GM23338 (cell line): ENCODE results near the gene SLC25A22. TPM values are rescaled to one million over a fixed set of nuclear protein-coding genes. Genes with fewer than 3 reads are reported as not detected.

Source experiments
- ATAC-seq: fragments of 200-7000 bp; cut with Tn5 transposase; 3 replicates; pipeline ENCODE4 v1.9.1; 2020
- DNase-seq: peaks from one replicate; pipeline ENCODE4 v3.0.0-alpha.2; 2015; ENCODE audit warnings: low spot score
- H2AFZ ChIP-seq: fragments of 200-600 bp; sonication (generic); 2 replicates; pipeline ENCODE4 v1.8.0; 2016; ENCODE audit warnings: antibody characterized with exemption, mild to moderate bottlenecking, moderate library complexity
- H3F3A ChIP-seq: fragments of 200-600 bp; sonication (generic); replicated peaks from 2 replicates; pipeline ENCODE4 v1.8.0; 2017; ENCODE audit warnings: antibody characterized with exemption, mixed run types, low read depth
- H3K27ac ChIP-seq: fragments of 200-600 bp; sonication (generic); 2 replicates; pipeline ENCODE4 v1.6.1; 2016; ENCODE audit warnings: low read depth
- H3K27me3 ChIP-seq: fragments of 200-600 bp; sonication (generic); 2 replicates; pipeline ENCODE4 v1.8.0; 2016; ENCODE audit warnings: mild to moderate bottlenecking, mixed run types, moderate library complexity; ENCODE audit not compliant: insufficient read depth
- H3K36me3 ChIP-seq: fragments of 200-600 bp; sonication (generic); 2 replicates; pipeline ENCODE4 v1.8.0; 2016; ENCODE audit warnings: mild to moderate bottlenecking; ENCODE audit not compliant: insufficient read depth
- H3K4me1 ChIP-seq: fragments of 200-600 bp; sonication (generic); 2 replicates; pipeline ENCODE4 v1.8.0; 2016; ENCODE audit warnings: mild to moderate bottlenecking, moderate library complexity; ENCODE audit not compliant: insufficient read depth
- H3K4me2 ChIP-seq: fragments of 200-600 bp; sonication (generic); 2 replicates; pipeline ENCODE4 v1.7.1; 2017; ENCODE audit warnings: mixed run types
- H3K4me3 ChIP-seq: fragments of 200-600 bp; sonication (generic); 2 replicates; pipeline ENCODE4 v1.6.1; 2016; ENCODE audit warnings: mixed run types
- H3K79me2 ChIP-seq: fragments of 200-600 bp; sonication (generic); replicated peaks from 2 replicates; pipeline ENCODE4 v1.8.0; 2017; ENCODE audit warnings: mild to moderate bottlenecking; ENCODE audit not compliant: insufficient read depth
- H3K9me2 ChIP-seq: fragments of 200-600 bp; sonication (generic); 2 replicates; pipeline ENCODE4 v1.8.0; 2017; ENCODE audit not compliant: insufficient read depth
- H4K20me1 ChIP-seq: fragments of 200-600 bp; sonication (generic); replicated peaks from 2 replicates; pipeline ENCODE4 v1.8.0; 2017; ENCODE audit warnings: mild to moderate bottlenecking; ENCODE audit not compliant: insufficient read depth
- H3K27ac Mint-ChIP-seq: 2 replicates; pipeline ENCODE4 v1.8.0; 2020; ENCODE audit warnings: inconsistent platforms, mild to moderate bottlenecking, moderate library complexity, mixed read lengths
- H3K27me3 Mint-ChIP-seq: 3 replicates; pipeline ENCODE4 v1.8.0; 2022; ENCODE audit warnings: low read depth, mild to moderate bottlenecking, moderate library complexity, mixed read lengths, inconsistent platforms; ENCODE audit not compliant: insufficient read depth, poor library complexity
- H3K36me3 Mint-ChIP-seq: 3 replicates; pipeline ENCODE4 v1.8.0; 2021; ENCODE audit warnings: low read depth, mild to moderate bottlenecking, inconsistent platforms, moderate library complexity, mixed read lengths
- H3K4me1 Mint-ChIP-seq: 3 replicates; pipeline ENCODE4 v1.8.0; 2020; ENCODE audit warnings: mild to moderate bottlenecking, inconsistent platforms, mixed read lengths
- H3K4me3 Mint-ChIP-seq: 3 replicates; pipeline ENCODE4 v1.8.0; 2021; ENCODE audit warnings: moderate library complexity, mild to moderate bottlenecking, inconsistent platforms, mixed read lengths
- H3K9me3 Mint-ChIP-seq: 3 replicates; pipeline ENCODE4 v1.8.0; 2020; ENCODE audit warnings: moderate library complexity, mild to moderate bottlenecking, inconsistent platforms, mixed read lengths
- CTCF ChIP-seq, 2 experiments: fragments of 200-600 bp in 1 of 2; sonication (generic) in 1 of 2; conservative IDR thresholded peaks; 2 replicates each; pipeline versions ENCODE4 v1.5.1 to v1.6.1; 2016 to 2017; ENCODE audit warnings: antibody characterized with exemption in 2 of 2, low read depth in 2 of 2, mild to moderate bottlenecking in 2 of 2, moderate library complexity in 1 of 2
- ETS1 ChIP-seq: IDR thresholded peaks from 2 replicates; pipeline ENCODE4 v1.6.1; 2016; ENCODE audit warnings: antibody characterized with exemption
- EZH2 ChIP-seq: fragments of 200-600 bp; sonication (generic); IDR thresholded peaks from one replicate; pipeline ENCODE4 v1.8.0; 2017; ENCODE audit warnings: antibody characterized with exemption, mild to moderate bottlenecking, low read depth; ENCODE audit not compliant: unreplicated experiment
- EZH2phosphoT487 ChIP-seq: fragments of 200-600 bp; sonication (generic); IDR thresholded peaks from one replicate; pipeline ENCODE4 v1.8.1; 2018; ENCODE audit warnings: antibody characterized with exemption; ENCODE audit not compliant: unreplicated experiment
- JUNB ChIP-seq: IDR thresholded peaks from one replicate; pipeline ENCODE4 v1.6.1; 2016; ENCODE audit warnings: antibody characterized with exemption; ENCODE audit not compliant: unreplicated experiment
- NANOG ChIP-seq: IDR thresholded peaks from 2 replicates; pipeline ENCODE4 v1.6.1; 2016; ENCODE audit warnings: antibody characterized with exemption, borderline replicate concordance
- POLR2AphosphoS5 ChIP-seq: IDR thresholded peaks from 2 replicates; pipeline ENCODE4 v1.6.1; 2016; ENCODE audit warnings: antibody characterized with exemption, low read depth
- STAT1 ChIP-seq: IDR thresholded peaks from one replicate; pipeline ENCODE4 v1.6.1; 2016; ENCODE audit warnings: antibody characterized with exemption; ENCODE audit not compliant: unreplicated experiment
- ZNF114 ChIP-seq: fragments of 250-450 bp; sonication (Bioruptor Pico); IDR thresholded peaks from 2 replicates; pipeline ENCODE4 v1.5.0; 2020; ENCODE audit warnings: mild to moderate bottlenecking, moderate library complexity
- ZNF331 ChIP-seq: fragments of 250-450 bp; sonication (Bioruptor Pico); IDR thresholded peaks from 2 replicates; pipeline ENCODE4 v1.5.0; 2020; ENCODE audit warnings: low read depth, mild to moderate bottlenecking, moderate library complexity
- ZNF462 ChIP-seq: fragments of 250-450 bp; sonication (Bioruptor Pico); IDR thresholded peaks from 2 replicates; pipeline ENCODE4 v1.5.0; 2020; ENCODE audit warnings: mild to moderate bottlenecking, moderate library complexity
- polyA plus RNA-seq: library from polyadenylated mRNA; unstranded; fragments of >200 nt; fragmentation: Nextera tagmentation; extraction: Ambion mirVana; gene quantifications from 2 replicates; pipeline ENCODE4 v1.2.1, GENCODE V29; 2016
- total RNA-seq: library from RNA; depleted of rRNA; stranded (reverse); fragments of >200 nt; shearing (Covaris generic); gene quantifications from 2 replicates; pipeline ENCODE4 v1.2.3, GENCODE V29; 2014

Gene SLC25A22
- total and polyA plus RNA-seq, 2 experiments from 2014 or later, result 21.0 to 46.4 TPM

GRCh38 chr11:842370-843002, 44.4 kb upstream of the SLC25A22 start, which contains the start of the genes POLR2L and TSPAN4 (continued):
- TF ChIP-seq ETS1 (0 out of 2 replicates have a peak, but pooled peaks have one; percentile 12), EZH2 (no peak), ZNF114 (CRISPR knock-in tag) (no peak), JUNB (no peak), ZNF331 (no peak), NANOG (no peak)

GRCh38 chr11:841981-842369, 43.9 kb upstream of the SLC25A22 start:
- peaks cover 31% of the 10 kb centered on the region for H4K20me1 ChIP-seq
- 0 out of 2 replicates have a peak overlapping the region, but pooled peaks have one; percentile 88 for H3K27ac Mint-ChIP-seq
- TF ChIP-seq EZH2, result no peak
- TF ChIP-seq JUNB, result no peak
- TF ChIP-seq EZH2phosphoT487, result no peak
- TF ChIP-seq POLR2AphosphoS5, result no peak
- TF ChIP-seq ZNF331, result no peak
- TF ChIP-seq CTCF (conservative IDR thresholded peaks at IDR 0.05; ENCODE audit: low read depth in 2 of 2), result no peak
- TF ChIP-seq ETS1, result no peak
- TF ChIP-seq ZNF462 (CRISPR knock-in tag), result no peak
- TF ChIP-seq STAT1, result no peak
- no peak for TF ChIP-seq ZNF114 (CRISPR knock-in tag)
- TF ChIP-seq NANOG, result no peak
- H2AFZ ChIP-seq, result no peak overlapping the region
- peaks cover 38% of the 10 kb centered on the region for H3K36me3 Mint-ChIP-seq
- peaks cover 27% of the 10 kb centered on the region for H3K27me3 Mint-ChIP-seq
- no peaks in the 10 kb centered on the region for H3K9me3 Mint-ChIP-seq
- peak overlapping the region; percentile 88 for H3K4me3 Mint-ChIP-seq
- H3K4me1 ChIP-seq, result peaks cover 25% of the 10 kb centered on the region
- peaks cover 6% of the 10 kb centered on the region; the same call in 1 of the 2 replicates for H3K36me3 ChIP-seq
- H3K27me3 ChIP-seq, result no peaks in the 10 kb centered on the region
- peaks cover 29% of the 10 kb centered on the region for H3K4me1 Mint-ChIP-seq
- ATAC-seq (no peak; the same call in 2 of the 3 replicates), DNase-seq (no peak)
- H3K9me2 ChIP-seq, result no peaks in the 10 kb centered on the region
- peaks cover 20% of the 10 kb centered on the region; the same call in 1 of the 2 replicates for H3F3A ChIP-seq
- peaks cover 19% of the 10 kb centered on the region for H3K79me2 ChIP-seq
- H3K27ac ChIP-seq, result peak overlapping the region; percentile 93
- H3K4me3 ChIP-seq, result peak overlapping the region; percentile 98
- H3K4me2 ChIP-seq, result peak overlapping the region; percentile 91
